ENCODE data around the gene B4GAT1.

- TF ChIP-seq USF2 (IDR thresholded peaks at IDR 0.05; ENCODE audit: borderline replicate concordance, low read depth, low read length), result no peak
- TF ChIP-seq, protein P1, sequence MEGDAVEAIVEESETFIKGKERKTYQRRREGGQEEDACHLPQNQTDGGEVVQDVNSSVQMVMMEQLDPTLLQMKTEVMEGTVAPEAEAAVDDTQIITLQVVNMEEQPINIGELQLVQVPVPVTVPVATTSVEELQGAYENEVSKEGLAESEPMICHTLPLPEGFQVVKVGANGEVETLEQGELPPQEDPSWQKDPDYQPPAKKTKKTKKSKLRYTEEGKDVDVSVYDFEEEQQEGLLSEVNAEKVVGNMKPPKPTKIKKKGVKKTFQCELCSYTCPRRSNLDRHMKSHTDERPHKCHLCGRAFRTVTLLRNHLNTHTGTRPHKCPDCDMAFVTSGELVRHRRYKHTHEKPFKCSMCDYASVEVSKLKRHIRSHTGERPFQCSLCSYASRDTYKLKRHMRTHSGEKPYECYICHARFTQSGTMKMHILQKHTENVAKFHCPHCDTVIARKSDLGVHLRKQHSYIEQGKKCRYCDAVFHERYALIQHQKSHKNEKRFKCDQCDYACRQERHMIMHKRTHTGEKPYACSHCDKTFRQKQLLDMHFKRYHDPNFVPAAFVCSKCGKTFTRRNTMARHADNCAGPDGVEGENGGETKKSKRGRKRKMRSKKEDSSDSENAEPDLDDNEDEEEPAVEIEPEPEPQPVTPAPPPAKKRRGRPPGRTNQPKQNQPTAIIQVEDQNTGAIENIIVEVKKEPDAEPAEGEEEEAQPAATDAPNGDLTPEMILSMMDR (IDR thresholded peaks at IDR 0.05), result no peak
- TF ChIP-seq RFX5 (IDR thresholded peaks at IDR 0.05; ENCODE audit: low read length), result no peak
- TF ChIP-seq RAD21 (IDR thresholded peaks at IDR 0.05; ENCODE audit: low read length), result no peak
- no peak for TF ChIP-seq EP300 (IDR thresholded peaks at IDR 0.05; ENCODE audit: borderline replicate concordance in 1 of 2, low read depth in 1 of 2, low read length in 1 of 2)
- TF ChIP-seq SIN3A (IDR thresholded peaks at IDR 0.05; ENCODE audit: borderline replicate concordance, low read depth, low read length), result no peak
- no peak for TF ChIP-seq POLR2AphosphoS5 (IDR thresholded peaks at IDR 0.05; ENCODE audit: low read depth, low read length)
- no peak for TF ChIP-seq TAF1 (IDR thresholded peaks at IDR 0.05; ENCODE audit: borderline replicate concordance, low read depth, low read length)
- no peak for TF ChIP-seq TEAD4 (IDR thresholded peaks at IDR 0.05; ENCODE audit: borderline replicate concordance, insufficient read depth)
- TF ChIP-seq GATA2 (CRISPR knock-in tag; IDR thresholded peaks at IDR 0.05), result no peak
These were observed 33.3 kb downstream of the B4GAT1 start for GRCh38 chr11:66314186-66314501.

All from SK-N-SH (cell line).